Glomerular endothelial cell (primary cell): ENCODE measurements around the gene IYD. TPM values are rescaled to one million over a fixed set of nuclear protein-coding genes. Genes with fewer than 3 reads are reported as not detected.
A peak's percentile ranks its signal among the peaks of the same experiment; 100 is the strongest.

Source experiments
- DNase-seq: peaks from one replicate; pipeline ENCODE4 v3.0.0-alpha.2; 2011; ENCODE audit warnings: low read depth, low spot score; ENCODE audit errors: extremely low read depth
- total RNA-seq: library from RNA; depleted of rRNA; stranded (reverse); fragments of >200 nt; gene quantifications from 2 replicates; pipeline ENCODE4 v1.2.3, GENCODE V29; 2015

IYD gene
- total RNA-seq, 1 donor from 2014 or later: not detected

DNA sequence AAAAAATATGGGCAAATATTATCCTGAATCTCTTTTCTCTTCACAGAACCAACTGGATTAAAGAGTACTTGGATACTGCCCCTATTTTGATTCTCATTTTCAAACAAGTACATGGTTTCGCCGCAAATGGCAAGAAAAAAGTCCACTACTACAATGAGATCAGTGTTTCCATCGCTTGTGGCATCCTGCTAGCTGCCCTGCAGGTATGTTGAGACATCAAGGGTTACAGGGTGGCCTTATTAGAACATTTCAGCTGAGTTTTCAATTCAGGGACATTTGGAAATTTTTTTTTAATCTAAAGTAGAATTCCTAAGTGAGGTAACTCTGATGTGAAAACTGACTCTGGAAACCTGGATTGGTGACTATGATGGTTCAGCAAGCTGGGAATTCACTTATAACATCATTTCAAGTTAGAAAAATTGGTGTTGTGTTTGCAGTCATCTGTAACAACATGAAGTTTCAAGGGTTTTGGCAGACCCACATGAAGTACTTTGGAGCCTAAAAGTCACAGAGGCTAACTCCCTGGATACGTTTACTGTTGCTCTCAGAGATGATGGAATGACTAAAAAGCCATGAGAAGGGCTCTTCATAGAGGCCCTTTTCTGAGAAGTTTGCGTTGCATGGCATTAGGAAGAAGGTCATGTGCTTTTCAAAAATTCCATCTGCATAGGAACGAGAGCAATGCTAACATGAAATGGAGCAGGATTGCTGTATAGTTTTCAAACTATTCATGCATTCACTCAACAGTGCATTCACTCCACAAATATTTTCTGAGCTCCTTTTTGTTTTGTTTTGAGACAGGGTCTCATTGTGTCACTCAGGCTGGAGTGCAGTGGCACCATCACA lies 25.5 kb downstream of the IYD start:
- no peak for DNase-seq

DNA sequence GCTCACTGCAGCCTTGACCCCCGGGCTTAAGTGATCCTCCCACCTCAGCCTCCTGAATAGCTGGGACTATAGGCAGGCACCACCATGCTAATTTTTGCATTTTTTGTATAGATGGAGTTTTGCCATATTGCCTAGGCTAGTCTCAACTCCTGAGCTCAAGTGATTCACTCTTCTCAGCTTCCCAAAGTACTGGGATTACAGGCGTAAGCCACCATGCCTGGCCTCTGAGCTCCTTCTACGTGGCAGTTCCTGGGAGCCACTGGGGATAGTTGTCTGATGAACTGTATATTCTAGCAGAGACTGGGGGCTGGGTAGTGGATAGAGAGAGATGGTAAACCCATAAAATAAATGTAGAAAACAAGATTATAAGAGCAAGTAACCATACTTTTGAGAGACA lies 26.1 kb downstream of the IYD start:
- no peak for DNase-seq

DNA sequence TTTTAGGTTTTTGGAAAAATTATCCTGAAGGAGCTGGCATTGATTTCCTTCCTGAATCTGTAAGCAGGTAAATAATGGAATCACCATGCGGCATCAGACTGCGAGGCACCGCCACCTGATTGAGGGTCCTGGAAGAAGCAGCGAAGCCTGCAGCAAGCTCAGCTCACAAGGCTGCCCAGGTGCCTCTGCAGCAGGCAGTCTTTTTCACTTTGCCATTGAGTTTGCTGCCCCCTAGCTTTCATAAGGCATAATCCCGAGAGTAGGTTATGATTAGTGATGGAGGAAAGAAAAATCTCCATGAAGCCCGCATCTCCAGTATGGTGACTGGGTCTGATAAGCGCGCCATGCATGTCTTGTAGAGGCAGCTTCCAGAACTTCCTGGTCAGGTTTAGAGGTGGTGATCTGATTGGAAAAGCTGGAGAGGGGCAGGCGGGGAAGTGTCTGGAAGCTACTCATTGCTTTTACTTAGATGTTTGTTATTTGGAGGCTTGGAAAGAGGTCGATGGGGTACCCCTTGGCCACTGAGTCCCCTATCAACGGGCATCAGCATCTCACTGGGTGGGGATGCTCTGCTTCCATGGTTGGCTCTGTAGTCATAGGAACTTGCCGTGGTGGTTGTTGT lies 26.7 kb downstream of the IYD start:
- no peak for DNase-seq

DNA sequence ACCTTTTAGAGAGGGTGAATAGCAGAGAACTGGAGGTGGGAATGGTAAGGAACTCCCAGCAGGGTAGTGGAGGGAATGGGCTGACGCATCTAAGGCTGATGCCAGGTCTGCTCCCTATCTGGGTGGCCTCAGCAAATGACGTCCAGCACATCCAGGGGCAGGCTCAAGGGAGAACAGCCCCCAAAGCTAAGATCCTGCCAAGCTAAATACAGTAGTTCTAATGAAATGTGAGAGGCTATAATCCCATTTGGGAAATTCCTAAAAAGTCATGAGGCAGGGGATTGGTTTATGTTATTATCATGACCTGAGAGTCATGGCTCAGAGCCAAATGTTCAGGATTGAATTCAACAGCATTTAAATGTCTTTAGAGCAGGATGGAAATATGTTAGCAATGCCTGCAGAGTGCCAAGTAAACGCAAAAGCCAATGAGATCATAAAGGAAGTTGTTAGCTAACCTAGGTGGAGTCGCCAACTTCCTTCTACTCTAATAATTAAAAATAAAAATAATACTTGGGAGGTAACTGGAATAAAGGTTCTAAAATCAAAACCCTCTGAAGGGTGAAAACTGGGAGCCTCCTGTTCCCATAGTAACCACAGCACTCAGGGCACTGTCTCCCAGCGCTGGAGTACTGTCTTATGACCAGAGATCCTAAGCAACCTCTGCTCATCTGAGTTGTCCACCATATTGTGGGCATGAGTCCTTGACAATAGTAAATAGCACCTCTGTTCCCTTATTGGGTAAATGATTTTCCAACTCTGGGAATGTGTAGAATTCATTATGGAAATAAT lies 34.8 kb downstream of the IYD start:
- peak; percentile 81 for DNase-seq

DNA sequence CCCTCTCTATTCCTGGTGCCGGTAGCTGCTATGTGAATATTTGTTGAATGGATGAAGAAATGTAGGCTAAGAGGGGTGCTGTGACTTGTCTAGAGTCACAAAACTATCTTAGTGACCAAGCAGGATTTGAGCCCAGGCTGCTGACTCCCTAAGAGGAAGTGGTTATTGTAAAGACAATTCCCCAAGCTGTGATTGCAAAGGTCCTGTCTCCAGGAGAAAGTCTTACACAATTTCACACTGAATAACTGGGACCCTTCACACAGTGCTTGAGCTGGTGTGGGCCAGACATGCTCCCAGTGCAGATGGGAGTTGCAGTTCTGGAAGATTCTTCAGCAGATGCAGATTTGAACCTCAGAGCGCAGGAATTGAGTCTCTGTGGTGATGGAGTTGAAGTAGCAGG lies 38.1 kb downstream of the IYD start:
- no peak for DNase-seq

DNA sequence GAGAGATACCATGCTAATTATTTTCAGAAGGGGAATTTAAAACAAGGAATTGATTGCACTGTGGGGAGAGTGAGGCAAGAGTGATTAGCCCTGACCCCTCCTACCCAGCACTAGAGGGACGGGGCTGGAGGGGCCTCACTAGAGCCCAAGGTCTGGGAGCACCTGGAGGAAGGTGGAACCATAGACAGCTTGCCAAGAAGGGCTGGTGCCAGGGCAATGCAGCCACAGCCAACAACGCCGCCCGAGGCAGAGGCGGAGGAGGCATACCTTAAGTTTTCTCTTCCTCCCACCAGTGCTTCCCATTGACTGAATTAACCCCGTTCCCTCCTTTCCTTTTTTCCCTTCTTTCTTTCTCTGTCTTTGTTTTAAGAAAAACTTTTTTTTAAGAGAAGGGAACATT lies 40.0 kb downstream of the IYD start:
- DNase-seq: no peak

DNA sequence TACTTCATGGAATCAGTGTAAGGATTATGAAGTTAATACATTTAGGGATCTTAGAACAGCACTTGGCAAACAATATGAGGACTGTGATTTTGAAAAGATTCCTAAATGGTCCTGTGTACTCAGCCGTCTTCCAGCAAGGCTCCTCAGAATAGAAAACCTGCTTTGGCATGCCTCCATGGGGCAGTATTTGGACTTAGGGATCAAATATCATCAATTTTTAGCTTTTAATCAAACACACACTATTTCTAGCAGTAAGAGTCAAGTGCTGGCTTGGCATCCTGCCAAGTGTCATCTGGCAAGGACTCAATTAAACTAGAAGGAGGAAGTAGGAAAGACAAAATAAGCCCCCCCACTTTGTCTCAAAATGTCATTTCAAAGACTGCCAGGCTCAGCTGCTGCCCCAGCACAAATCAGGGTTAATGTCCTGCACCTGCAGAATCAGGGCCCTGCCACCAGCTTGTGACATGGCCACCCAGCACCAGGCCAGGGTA lies 40.8 kb downstream of the IYD start:
- no peak for DNase-seq

DNA sequence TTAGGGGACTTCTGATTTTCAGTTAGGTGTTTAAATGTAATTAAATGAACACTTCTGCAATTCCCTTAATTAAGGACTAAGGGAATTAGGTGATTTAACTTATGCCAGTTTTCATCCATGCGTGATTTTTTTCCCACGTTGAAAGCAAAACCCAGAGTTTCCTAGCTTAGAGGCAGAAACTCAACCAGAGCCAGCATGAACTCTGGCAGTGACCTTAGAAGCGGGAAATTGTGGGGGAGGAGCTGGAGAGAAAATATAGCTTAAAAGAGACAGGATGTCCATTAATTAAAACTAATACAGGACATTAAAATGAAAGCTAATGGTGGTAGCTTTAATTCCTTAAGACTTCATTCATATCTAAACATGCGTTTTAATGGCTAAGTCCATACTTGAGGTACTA lies 41.6 kb downstream of the IYD start:
- no peak for DNase-seq

DNA sequence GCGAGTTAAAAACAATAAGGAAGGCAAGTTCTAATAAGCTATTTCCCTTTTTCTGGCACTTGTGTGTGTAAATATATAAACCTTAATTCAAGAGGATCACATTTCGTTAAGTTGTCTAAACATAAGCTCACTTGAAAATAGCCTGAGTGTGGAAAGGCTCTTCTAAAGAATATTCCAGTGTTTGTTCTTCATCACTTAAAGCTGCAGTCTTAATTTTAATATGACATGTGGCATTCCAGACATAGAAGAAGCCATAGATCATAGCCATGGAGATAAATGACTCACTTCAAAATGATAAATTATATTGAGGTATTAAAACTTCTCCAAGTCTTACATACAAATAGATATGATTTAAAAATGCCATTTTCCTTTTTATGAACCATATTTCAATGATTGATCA lies 42.1 kb downstream of the IYD start:
- no peak for DNase-seq

DNA sequence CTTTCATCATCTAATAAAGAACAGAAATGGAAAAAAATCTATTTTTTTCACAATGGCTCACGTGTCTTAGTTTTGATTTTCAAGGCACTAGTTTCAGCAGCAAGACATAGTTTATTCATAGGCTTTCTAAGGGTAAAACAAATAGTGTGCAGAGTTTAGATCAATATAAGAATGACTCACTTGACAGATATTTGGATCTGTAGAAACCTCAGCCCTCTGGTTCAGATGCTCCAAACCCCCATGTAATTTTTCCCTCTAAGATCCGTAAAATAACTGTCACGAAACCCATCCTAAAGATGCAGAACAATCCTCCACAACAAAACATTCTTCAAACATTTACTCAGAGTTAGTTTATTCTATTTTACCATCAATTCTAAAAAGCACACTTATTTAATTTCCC lies 43.4 kb downstream of the IYD start:
- no peak for DNase-seq

DNA sequence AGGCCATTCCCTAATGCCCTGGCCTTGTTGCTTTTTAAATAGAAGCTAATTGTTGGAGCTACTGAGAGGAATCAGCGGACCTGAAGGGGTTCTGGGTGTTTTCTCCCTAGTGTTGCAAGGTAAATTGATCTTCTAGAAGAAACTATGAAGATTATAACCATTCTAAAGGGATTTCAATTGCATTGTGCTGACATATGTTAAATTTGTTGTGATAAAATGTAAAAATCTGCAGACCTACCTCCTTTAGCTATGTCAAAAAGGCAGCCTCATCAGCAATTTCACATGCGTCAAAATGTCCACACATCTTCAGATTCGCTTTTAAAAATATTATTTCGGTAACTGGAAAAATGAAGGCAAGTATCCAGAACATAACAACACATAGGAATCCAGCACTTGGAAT lies 44.4 kb downstream of the IYD start:
- DNase-seq: no peak

DNA sequence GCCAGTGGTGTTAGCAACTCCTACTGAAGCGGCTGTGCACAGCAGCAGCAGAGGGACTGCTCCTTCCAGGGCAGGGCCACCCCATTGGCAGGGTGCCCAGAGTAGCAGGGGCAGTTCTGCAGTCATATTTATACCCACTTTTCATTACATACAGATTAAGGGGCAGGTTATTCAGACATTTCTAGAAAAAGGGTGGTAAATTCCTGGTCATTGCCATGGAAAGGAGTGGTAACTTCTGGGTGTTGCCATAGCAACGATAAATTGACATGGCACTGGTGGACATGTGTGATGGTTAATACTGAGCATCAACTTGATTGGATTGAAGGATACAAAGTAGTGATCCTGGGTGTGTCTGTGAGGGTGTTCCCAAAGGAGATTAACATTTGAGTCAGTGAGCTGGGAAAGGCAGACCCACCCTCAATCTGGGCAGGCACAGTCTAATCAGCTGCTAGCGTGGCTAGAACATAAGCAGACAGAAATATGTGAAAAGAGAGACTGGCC lies 45.0 kb downstream of the IYD start:
- no peak for DNase-seq

DNA sequence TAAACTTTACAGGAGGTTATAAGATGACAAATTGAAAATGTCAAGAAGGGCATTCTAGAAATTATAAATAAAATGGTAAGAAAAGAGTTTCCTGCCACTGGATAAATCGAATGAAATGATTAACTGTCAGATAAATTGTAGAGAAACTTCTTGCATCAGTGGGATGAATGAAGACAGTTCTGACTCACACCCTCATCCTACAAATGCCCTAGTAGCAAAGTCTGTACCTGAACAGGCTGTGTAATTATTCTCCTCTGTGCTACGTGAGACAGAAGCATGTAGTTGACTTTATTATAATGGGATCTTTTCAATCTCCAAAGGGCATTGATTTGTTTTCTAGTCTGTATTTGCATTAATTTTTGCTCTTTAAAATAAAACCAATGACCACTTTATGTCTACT lies 47.3 kb downstream of the IYD start:
- no peak for DNase-seq

DNA sequence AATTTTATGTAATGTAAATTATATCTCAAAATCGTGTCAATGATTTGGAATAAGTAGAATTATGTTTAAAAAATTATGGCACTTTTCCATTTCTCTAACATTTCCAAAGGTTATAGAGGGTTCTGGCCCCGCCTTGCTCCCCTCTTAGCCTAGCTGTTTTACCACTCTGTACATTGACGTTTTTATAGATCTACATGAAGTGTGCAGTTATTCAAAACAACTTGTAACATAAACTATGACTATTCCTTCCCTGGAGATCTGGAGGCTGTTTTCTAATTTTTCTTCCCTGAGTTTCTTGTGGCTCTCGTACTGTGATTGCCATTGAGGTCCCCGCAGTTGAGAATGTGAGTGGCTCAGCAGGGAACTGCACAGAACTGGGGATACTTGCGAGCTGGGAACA lies 48.4 kb downstream of the IYD start:
- DNase-seq: no peak

DNA sequence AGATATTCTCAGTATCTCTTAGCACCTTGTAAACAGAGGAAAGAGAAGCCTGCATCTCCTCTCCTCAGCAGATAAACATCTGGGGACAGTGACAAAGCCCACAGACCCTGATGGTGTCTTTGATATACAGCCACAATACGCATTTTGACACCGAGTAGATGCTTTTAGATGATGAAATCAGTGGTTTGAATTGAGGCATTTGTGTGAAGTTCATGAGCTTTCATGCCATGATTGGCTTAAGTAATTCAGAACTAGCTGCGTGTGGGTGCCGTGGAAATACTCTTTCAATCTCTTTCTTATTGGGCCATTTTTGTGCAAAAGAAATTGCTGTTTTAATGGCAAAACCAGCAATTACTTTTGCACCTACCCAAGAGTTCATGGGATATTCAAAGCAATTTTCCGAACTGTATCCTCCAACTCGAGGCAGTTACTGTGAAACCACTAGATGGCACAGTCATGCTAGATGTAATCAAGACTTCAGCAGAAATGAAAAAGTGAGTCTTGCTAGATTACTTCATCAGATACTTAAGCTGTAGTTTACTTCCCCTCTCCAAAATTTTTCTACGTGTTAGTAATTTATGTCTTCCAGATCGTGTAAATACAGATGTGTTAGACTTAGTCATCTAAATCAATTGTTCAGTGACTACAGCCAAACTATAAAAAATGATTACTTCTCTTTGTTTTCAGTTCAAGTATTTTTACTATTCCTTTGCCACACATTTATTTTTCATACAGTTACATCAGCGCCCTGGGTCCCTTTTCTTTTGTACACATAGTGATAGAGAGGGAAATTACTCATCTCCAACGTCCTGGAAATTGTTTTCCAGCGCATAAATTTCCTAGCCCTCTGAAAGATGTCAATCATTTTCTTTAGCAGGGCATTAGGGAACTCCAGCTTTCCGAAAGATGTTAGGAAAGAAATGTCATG lies 49.4 kb downstream of the IYD start:
- peak; percentile 81 for DNase-seq

DNA sequence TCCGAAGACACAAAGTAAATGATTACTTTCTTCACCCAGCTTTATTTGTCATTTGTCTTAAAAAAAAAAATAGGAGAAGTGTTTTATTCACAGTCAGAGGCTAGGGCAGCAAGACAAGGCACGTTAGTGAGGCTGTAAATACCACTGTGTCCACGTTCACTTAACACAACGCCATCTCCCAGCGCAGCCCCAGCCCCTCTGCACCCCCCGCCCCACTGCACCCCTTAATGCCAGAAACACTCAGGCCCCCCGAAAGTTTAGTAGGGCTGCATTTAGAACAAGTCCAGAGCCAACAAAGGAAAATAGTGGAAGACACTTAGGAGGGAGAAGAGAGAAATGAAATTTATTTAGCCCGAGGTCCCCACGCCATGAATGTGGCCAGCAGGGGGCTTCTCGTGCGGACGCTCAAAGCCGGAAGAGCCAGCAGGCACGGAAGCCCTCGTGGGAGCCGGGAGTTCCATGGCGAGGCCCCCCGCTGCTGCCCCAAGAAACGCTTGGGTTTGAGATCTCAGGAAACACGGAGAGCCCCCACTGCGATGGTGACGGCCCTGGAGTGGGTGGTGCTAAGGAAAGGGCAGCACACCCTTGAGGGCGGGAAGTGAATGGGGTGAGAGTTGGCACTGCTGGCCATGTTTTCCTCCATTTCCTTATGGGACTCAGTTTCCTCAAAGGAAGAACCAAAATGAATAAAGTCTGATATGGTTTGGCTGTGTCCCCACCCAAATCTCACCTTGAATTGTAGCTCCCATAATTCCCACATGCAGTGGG lies 50.2 kb downstream of the IYD start:
- peak; percentile 39 for DNase-seq

DNA sequence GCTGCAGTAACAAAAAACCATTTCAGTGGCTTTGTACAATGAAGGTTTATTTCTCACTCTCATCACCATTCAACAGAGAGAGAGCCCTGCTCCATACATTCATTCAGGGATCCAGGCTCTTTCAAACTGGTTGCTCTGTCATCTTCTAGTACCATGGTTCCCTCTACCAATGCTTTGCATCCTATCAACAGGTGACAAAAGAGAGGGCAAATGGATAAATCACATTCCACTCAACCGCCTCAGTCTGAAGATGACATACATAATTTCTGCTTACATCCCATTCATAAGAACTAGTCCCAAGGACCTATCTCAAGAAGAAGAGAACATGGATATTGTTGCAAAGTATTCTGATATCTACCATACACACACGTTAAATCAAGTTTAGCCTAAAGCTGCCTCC lies 51.6 kb downstream of the IYD start:
- DNase-seq: no peak

DNA sequence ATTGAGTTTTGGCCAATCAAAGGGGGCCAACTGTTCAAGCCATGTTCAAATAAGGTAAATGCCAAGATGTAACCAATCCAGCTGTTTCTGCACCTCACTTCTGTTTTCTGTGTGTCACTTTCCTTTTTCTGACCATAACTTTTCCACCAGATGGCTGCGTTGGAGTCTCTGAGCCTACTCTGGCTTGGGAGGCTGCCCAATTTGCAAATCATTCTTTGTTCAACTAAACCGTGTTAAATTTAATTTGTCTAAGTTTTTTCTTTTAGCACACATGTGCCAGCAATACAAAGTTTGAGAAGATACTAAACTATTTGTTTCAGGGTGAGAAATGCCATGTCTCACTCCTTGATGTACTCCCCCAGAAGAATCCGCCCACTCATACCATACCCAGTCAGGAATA lies 52.1 kb downstream of the IYD start:
- DNase-seq: no peak

DNA sequence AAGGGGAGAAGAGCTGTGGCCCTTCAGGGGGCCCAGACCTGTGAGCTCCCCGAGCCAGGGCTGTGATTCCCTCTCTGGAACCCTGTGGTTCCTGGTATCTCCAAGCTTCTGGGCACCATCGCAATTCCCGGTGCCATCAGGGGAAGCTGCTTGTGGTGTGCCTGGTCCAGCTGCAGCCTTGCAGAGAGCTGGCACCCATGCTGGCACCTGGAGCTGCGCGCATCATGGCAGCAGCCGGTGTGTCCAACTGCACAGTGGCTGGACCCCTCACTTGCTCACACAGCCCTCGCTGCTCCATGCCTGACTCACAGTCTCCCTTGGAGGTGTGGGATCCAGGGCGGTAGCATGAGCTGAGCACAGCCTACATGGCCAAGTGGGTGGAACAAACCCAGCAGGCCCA lies 56.7 kb downstream of the IYD start:
- DNase-seq: no peak

DNA sequence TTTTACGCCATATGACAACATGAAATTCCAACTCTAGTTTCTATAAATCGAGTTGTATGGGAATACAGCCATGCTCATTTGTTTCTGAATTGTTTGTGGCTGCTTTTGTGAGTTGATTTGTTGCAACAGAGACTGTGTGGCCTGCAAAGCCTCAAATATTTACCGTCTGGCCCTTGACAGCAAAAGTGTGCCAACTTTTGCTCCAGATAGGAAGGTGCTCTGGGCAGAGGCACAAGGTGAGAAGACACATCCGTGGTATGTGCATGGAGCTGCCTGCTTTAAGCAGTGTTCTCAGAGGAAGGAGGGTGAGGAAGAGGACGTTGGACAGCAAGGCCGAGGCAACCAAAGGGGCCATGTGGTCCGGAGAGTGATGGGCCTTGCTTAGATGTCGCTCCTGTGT lies 57.4 kb downstream of the IYD start:
- no peak for DNase-seq
